GM18519 (cell line): ENCODE data around the gene JUNB.
A peak's percentile ranks its signal among the peaks of the same experiment; 100 is the strongest.
"Not testable (repeated sequence)": the region's sequence is repeated elsewhere in the genome, so short reads cannot be mapped to it uniquely, and the experiment has no call there.

ENCODE experiments used
- ATAC-seq: cut with Tn5 transposase; IDR thresholded peaks from one replicate; pipeline ENCODE4 v1.9.1; 2021; ENCODE audit warnings: mild to moderate bottlenecking, moderate library complexity; ENCODE audit not compliant: unreplicated experiment, low FRiP score

Gene JUNB

GRCh38 chr19:12788682-12789097, 2.6 kb upstream of the JUNB start:
- no peak for ATAC-seq

DNA sequence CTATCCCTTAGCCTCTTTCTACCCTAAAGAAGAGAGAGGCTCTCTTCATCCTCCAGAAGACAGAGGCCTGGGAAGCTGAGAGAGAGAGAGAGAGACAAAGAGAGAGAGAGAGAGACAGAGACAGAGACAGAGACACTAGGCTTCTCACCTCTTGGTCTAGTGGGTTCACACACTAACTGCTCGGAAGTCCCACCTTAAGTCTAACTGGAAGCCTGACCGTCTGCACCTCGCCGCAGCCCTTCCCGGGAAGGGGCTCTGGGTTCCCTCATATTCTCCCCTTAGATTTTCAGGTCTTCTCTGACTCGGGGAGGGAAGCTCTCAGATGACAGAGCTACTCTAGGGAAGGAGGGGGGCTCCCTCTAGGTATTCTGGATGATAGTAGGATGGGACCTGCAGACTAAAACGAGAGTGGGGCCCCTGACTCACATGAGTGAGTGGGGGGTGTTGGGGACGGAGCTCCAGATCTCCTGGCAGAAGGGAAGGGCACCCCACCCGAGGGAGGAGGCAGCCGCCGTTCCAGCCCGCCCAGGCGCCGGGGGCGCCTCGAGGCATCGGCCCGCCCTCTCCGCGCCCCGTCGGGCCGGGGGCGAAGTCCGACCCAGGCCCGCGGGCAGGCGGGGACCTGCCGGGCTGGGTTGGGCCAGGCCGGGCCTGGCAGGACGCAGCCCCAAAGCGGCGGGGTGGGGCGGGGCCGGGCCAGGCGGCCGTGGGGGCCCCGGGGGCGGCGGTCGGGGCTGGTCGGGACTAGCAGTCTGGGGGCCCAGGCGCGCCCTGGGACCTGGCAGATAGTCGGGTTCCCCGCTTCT, 2.0 kb upstream of the JUNB start:
- peak; percentile 1 for ATAC-seq

GRCh38 chr19:12789904-12790619, 1.2 kb upstream of the JUNB start:
- peak; percentile 30 for ATAC-seq

DNA sequence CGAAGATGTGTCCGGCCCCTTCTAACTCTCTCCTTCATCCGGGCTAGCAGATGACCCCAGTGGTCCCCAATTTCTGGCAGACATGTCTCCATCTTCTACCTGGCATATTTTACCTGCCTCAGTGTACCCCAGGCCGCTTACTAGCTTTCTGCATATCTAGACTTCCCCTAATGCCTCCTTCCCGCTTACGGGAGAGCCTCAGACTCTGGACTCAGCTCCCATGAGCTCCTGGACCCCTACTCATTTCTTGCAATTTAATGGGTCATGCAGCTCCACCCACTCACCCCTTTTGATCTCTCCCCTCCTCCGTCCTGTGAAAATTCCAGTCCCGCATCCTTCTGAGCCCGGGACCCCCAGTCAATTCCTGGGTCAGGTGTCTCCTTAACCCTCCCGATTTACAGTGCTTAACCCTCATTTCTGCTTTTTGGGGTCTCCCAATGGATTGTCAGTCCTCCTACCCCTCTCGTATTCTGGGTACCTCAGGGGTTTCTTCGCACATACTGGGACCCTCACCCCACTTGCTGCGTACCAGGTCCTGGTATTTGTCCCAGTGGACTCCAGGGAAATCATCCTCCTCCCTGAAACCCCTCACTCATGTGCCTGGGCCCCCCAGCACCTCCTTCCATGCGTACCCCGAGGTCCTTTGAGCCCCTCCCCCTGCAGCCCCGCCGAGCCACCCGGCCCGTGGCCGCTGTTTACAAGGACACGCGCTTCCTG, 500 bp upstream of the JUNB start:
- no peak for ATAC-seq

GRCh38 chr19:12792051-12792852, 966 bp downstream of the JUNB start:
- no peak for ATAC-seq

DNA sequence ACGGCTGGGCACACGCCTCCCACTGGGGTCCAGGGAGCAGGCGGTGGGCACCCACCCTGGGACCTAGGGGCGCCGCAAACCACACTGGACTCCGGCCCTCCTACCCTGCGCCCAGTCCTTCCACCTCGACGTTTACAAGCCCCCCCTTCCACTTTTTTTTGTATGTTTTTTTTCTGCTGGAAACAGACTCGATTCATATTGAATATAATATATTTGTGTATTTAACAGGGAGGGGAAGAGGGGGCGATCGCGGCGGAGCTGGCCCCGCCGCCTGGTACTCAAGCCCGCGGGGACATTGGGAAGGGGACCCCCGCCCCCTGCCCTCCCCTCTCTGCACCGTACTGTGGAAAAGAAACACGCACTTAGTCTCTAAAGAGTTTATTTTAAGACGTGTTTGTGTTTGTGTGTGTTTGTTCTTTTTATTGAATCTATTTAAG, 1.6 kb downstream of the JUNB start:
- ATAC-seq, result no peak

- peak; percentile 29 for ATAC-seq
These were observed 2.3 kb downstream of the JUNB start for GRCh38 chr19:12793290-12794195.

GRCh38 chr19:12794196-12794941, 3.1 kb downstream of the JUNB start:
- ATAC-seq, result no peak

DNA sequence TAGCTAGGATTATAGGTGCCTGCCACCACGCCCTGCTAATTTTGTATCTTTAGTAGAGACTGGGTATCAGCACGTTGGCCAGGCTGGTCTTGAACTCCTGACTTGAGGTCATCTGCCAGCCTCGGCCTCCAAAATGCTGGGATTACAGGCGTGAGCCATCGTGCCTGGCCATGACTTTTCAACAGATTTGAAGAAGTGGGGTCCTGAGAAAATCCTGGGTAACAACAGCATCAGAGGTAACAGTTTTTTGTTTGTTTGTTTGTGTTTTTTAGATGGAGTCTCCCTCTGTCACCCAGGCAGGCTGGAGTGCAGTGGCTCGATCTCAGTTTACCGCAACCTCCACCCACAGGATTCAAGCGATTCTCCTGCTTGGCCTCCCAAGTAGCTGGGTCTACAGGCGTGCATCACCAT, 3.7 kb downstream of the JUNB start:
- no peak for ATAC-seq

GRCh38 chr19:12796146-12797071, 5.1 kb downstream of the JUNB start:
- no peak for ATAC-seq

DNA sequence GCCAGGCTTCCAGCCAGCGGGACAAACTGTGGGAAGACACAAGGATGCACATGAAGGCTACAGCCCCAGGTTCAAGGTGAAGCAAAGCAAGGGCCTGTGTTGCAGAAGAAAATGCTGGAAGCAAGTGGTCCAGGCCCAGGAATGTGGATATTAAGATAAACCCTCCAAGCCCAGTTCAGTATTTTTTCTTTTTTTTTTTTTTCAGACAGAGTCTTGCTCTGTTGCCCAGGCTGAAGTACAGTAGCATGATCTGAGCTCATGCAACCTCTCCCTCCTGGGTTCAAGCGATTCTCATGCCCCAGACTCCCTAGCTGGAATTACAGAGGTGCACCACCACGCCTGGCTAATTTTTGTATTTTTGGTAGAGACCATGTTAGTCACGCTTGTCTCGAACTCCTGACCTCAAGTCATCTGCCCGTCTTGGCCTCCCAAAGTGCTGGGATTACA, 5.9 kb downstream of the JUNB start:
- ATAC-seq, result no peak

DNA sequence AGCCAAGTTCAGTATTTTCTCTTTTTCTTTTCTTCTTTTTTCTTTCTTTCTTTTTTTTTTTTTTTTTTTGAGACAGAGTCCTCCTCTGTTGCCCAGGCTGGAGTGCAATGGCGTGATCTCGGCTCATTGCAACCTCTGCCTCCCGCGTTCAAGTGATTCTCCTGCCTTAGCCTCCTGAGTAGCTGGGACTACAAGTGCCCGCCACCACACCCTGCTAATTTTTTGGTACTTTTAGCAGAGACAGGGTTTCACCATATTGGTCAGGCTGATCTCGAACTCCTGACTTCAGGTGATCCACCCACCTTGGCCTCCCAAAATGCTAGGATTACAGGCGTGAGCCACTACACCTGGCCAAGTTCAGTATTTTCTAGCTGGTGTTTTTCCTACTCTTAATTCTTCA, 6.3 kb downstream of the JUNB start:
- ATAC-seq, result not testable (repeated sequence)

DNA sequence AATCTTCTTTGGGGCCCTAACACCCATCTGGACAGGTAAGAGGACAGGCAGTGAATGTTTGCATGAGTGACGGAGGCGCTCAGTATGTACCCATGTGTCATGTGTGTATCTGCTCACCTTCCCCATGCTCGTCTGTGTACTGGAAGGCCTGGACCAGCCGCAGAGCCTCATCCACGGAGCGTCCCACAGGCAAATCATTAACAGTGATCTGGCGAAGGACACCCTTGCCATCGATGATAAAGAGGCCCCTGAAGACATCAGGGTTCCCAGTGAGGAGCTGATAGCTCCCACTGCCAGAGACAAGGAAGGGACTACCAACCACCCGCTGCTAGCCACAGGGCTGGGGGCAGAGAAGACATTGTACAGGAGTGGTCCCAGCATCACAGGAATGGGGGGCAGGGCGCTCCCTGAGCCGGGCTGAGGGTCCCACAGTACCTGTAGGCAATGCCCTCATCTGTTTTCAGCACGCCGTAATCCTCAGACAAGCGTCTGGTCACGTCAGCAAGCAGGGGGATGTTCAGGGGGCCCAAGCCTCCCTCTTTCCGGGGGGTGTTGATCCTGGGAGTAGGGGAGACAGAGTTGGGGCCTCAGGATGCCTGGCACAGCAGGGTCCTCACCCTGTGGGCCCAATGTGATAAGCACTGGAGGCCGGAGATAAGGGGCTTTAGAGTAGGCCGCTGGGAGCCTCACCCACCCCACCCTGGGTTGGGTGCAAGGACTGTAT, 8.6 kb downstream of the JUNB start:
- ATAC-seq, result no peak

GRCh38 chr19:12800466-12800770, 9.1 kb downstream of the JUNB start:
- no peak for ATAC-seq

DNA sequence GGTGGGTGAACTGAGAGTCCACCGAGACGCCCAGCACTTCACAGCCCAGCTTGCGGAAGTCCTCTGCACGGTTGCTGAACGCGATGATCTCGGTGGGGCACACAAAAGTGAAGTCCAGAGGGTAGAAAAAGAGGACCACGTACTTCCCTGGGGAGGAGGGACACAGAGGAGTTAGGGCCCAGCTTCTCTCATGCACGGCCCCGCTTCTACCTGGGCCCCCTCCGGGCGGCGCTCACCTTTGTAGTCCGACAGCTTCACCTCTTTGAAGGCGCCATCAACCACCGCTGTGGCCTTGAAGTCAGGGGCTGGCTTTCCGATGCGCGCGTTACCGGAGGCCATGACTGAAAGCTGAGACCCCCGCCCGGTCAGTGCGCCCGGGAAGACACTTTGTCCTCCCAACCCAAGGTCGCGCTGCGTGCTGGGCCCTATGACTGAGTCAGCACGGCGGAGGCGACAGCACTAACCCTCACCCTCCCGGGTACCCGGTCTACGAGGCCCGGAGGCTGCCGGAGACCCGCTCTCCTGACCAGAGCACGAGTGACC, 9.7 kb downstream of the JUNB start:
- no peak for ATAC-seq

DNA sequence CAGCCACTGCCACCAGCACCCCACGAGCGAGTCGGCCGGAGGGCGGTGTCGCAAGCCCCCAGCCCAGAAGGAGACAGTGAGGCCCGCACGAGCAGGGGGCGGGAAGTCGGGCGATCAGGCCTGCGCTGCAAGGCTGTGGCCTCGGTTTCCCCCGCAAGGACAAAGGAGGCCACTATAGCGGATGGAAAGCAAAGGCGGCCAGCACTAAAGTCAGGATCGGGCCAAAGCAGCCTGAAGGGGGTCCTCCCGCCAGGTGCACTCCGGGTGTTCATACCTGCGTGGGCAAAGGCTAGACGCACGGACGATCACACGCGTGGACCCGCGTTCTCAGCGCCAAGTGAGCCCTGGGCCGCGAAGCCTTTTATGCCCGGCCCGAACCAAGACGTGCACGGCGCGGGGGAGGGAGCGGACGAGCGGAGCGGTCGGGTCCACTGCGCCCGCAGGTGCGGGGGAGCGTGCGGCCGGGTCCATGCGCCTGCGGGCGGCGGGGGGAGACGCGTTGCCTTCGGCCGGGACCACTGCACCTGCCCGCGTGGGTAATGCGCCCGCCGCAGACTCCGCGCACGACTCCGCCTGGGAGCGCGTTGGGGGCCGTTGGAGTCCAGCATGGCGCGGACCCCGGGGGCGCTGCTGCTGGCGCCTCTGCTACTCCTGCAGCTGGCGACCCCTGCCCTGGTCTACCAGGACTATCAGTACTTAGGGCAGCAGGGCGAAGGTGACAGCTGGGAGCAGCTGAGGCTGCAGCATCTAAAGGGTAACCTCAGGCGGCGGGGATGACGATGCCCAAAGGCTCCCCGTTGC, 10.4 kb downstream of the JUNB start, which contains the start of the genes PRDX2 and THSD8:
PRDX2 (minus strand) TSS at position 335 of the 801 bp plus-strand sequence. CDS start 539 bp downstream, outside the sequence.
THSD8 (plus strand) TSS at position 604 of the 801 bp plus-strand sequence; CDS start at position 607, 3 bp downstream.
- no peak for ATAC-seq
